Umbilical cord (tissue), 2 donors: ENCODE measurements around the gene MRPL17. TPM values are rescaled to one million over a fixed set of nuclear protein-coding genes. Genes with fewer than 3 reads are reported as not detected.
"Not testable (repeated sequence)": the region's sequence is repeated elsewhere in the genome, so short reads cannot be mapped to it uniquely, and the experiment has no call there.

Source experiments
- DNase-seq: peaks from one replicate; pipeline ENCODE4 v3.0.0-alpha.2; 2015; ENCODE audit warnings: low spot score
- total RNA-seq: library from RNA; depleted of rRNA; stranded (reverse); fragments of >200 nt; gene quantifications from one replicate; pipeline ENCODE4 v1.2.3, GENCODE V29; 2014; ENCODE audit warnings: low replicate concordance; ENCODE audit not compliant: insufficient read depth

The MRPL17 gene
- total RNA-seq, 1 donor from 2014 or later, result 55.4 TPM

GRCh38 chr11:6684068-6684467 is 928 bp upstream of the MRPL17 start:
- DNase-seq, result not testable (repeated sequence)

- DNase-seq, result no peak
These were observed 577 bp downstream of the MRPL17 start for GRCh38 chr11:6682591-6682935.

DNA sequence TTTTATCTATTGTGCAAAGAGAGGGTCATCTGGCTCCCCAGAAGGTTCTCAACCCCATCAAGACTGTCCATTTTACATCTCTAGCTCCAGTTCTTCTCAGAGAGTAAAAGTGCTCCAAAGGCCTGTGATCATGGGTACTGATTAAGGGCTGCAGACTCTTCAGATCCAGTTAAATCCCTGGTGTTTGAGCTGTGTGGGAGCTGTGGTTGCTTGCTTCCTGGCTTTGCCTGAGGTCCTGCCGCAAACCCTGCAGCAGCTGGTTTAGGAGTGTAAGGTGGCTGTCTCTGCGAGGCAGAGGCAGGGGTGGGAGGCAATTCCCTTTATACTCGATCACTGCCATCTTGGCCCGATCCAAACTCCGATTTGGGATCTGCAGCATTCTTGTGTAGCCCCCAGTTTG is 1.2 kb downstream of the MRPL17 start:
- peak; percentile 43 for DNase-seq

GRCh38 chr11:6681505-6681904 is 1.6 kb downstream of the MRPL17 start:
- DNase-seq, result no peak

- no peak for DNase-seq
These were observed 6.1 kb downstream of the MRPL17 start for GRCh38 chr11:6677018-6677417.

DNA sequence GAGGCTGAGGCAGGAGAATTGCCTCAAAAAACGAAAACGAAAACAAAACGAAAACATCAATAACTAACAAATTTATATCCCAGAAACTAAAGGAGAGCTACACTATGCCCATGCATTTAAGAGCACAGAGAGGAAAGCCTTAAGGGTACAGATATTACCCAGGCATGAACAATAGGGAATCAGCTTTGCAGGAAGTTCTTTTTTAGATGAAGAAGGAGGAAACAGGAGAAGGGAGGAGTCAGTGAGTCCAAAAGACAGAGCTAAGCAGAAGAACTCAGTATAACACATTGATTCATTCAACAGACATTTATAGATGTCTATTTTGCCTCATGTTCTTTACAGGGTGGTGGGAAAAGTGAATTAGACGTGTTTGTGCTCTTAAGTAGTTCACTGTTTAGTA is 8.3 kb downstream of the MRPL17 start:
- no peak for DNase-seq

DNA sequence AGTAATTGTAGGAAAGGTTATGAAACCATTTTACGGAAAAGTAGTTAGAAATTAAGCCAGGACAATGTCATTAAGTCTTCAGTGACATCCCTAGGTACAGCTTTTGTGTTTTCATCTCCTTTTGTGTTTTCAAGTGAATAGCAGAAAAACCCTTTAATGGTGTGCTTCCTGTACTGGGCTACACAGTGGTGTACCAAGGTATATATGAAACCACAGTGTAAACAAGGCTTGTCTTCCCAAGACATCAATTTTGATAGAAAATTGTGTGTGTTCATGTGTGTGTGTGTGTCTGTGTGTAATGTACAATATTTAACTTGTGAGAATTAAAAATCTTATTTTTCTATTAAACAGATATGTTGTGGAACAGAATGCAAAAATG is 8.9 kb downstream of the MRPL17 start:
- DNase-seq, result no peak

GRCh38 chr11:6673523-6674218 is 9.5 kb downstream of the MRPL17 start:
- DNase-seq, result no peak

DNA sequence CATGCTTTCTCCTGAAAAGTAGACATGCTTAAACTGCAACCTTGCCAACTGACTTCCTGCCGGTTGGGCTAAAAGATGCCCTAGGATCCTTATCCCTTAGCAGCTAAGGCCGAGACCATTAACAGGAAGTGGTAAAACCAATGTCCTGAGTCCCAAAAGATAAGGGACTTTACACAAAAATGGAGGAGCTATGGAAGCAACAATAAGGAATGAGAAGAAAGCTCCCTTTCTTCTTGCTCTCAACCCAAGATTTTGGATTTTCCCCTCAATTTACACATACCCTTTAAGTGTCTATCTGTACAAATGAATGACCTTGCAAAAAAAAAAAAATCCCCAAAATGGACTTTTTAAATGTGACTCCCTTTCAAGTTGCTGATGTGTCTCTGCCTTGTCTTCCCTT is 11.1 kb downstream of the MRPL17 start:
- DNase-seq, result no peak

GRCh38 chr11:6670202-6670830 is 12.8 kb downstream of the MRPL17 start:
- DNase-seq, result no peak

GRCh38 chr11:6667733-6668374 is 15.3 kb downstream of the MRPL17 start:
- DNase-seq, result no peak

GRCh38 chr11:6666302-6667183 is 16.6 kb downstream of the MRPL17 start:
- DNase-seq, result no peak

- DNase-seq, result no peak
These were observed 18.6 kb downstream of the MRPL17 start for GRCh38 chr11:6664551-6664950.

DNA sequence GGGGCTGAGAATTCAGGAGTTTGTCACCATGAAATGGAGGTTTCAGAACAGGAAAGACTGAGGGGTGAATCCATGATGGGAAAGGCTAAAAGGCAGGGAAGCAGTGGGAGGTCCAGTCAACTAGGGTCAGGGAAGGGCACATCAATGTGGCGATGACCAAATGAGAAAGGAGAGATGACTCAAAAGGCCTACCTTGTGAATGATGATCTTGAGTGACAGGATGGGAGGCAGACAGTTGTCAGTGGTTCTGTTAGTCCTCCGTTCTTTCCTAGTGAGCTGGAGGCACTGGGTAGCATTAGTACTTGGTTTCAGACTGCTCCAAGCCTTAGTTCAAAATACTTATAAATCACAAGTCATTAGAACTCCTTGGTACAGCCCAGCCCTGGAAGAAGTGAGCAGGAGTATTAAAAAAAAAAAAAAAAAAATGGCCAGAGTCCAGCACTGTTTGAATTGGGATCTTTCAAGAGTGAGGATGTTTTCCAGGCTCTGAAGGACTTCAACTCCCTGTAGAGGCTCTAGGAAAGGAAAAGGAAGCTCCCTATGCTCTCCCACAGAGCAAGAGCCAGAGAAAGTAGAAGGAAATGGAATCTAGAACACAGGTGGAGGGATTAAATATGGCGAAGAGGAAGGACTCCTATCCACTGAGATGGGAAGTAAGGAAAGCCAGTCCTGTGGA is 19.2 kb downstream of the MRPL17 start:
- DNase-seq, result no peak

DNA sequence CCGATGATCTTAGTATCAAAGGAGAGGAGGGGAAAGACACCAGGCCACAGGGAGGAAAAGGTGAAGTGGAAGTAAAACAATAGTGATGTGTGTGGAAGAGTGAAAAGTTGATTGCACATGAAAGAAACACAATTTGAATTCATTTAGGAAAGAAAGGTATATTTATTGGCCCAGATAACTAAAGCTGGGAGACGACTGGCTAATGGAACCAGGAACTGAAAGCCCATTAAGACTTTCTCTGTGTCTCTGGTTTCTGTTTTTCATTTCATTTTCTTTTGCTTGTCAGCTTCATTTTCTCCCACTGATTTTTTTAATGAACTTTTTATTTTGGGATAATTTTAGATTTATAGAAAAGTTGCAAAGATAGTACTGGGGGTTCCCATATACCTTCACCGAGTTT is 22.4 kb downstream of the MRPL17 start:
- DNase-seq, result no peak

- DNase-seq, result no peak
These were observed 24.5 kb downstream of the MRPL17 start for GRCh38 chr11:6658647-6659046.

DNA sequence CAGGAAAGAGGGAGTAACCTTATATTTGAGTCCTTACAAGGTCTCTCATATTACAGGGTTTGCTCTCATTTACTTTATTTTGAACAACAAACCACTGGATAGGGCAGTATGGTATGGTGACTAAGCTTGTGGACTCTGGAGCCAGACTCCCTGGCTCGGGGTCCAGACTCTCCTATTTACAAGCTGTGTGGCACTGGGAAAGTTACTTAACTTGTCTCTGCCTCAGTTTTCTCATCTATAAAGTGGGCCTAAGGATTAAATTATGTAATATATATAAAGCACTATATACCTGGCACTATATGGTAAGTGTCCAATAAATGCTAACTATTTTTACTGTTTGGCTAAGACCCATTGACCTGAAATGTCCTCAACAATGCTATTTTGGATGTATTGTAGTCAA is 25.8 kb downstream of the MRPL17 start:
- DNase-seq, result no peak

DNA sequence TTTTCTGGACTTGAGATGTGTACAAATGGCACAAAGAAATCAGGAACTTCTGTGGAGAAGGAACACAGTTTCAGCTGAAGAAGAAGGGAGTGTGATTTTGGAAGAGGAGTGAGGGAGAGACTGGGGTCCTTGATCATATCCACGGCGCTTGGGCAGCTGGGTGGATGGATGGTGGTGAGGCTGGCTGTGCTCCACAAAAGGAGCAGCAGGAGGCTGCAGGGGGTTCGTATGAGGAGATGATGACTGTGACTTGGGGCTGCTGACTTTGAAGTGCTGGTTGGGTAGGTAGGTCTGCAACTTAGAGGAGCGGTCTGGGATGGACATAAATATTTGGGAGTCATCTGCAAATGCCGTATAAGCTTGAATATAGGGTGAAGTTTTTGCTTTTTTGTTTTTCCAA is 26.2 kb downstream of the MRPL17 start:
- DNase-seq, result no peak

DNA sequence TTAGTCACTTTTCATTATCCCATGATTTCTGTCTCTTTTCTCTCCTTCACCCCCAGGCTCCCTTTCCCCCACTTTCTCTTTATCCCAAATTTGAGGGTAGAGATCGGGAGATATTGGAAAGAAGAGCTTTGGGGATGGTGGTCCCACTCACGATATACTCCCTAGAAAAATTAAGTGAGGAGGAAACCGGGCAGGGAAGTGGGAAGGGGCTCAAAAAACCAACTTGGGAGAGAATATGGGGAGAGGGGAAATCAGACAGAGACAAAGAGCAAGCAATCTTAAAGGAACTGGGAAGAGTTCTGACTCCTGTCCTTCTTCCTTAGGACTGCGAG is 26.6 kb downstream of the MRPL17 start:
- no peak for DNase-seq

GRCh38 chr11:6655790-6656583 is 27.2 kb downstream of the MRPL17 start, which contains the start of gene DCHS1:
TSS of gene DCHS1 (minus strand) at chr11:6655809. CDS start at chr11:6641613, 14,196 bp downstream.
- DNase-seq, result peak; percentile 59
